ENCODE results near the gene RFX2.

DNA sequence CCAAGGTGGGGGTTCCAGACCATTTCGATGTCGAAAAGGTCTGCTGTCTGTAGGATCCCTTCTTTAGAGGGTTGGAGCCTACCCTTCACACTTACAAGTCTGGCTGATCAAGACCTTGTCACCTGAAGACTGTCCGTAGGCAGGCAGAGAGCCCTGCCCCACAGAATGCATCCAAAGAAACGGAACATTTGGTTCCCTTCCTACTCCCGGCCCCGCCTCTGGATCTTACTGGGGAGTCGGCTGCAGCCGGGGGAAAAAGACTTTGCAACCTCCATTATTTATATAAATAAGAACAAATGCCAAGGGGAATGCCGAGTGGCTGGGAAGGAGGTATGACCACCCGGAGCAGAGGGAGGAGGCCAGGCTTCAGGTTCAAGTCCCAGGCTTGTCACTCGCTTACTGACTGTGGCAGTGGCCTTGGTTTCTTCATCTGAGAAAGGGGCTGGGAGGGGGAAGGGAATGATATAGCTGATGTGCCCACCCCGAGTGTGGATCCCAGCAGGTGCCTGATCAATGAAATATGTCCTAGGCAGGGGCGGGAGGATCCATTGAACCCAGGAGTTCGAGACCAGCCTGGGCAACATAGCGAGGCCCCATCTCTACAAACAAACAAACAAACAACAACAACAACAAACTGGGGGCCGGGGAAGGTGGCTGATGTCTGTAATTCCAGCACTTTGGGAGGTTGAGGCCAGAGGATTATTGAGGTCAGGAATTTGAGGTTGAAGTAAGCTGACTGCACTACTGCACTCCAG, 48.7 kb downstream of the RFX2 start:
- TF ChIP-seq GLIS3 (CRISPR knock-in tag; IDR thresholded peaks at IDR 0.05) (no peak), CREB5 (CRISPR knock-in tag; IDR thresholded peaks at IDR 0.05; ENCODE audit: low read depth) (no peak), RARB (CRISPR knock-in tag; IDR thresholded peaks at IDR 0.05) (no peak), ZFP30 (CRISPR knock-in tag; IDR thresholded peaks at IDR 0.05) (no peak), PPARA (CRISPR knock-in tag; IDR thresholded peaks at IDR 0.05; ENCODE audit: borderline replicate concordance) (no peak)
- TF ChIP-seq, protein P1, sequence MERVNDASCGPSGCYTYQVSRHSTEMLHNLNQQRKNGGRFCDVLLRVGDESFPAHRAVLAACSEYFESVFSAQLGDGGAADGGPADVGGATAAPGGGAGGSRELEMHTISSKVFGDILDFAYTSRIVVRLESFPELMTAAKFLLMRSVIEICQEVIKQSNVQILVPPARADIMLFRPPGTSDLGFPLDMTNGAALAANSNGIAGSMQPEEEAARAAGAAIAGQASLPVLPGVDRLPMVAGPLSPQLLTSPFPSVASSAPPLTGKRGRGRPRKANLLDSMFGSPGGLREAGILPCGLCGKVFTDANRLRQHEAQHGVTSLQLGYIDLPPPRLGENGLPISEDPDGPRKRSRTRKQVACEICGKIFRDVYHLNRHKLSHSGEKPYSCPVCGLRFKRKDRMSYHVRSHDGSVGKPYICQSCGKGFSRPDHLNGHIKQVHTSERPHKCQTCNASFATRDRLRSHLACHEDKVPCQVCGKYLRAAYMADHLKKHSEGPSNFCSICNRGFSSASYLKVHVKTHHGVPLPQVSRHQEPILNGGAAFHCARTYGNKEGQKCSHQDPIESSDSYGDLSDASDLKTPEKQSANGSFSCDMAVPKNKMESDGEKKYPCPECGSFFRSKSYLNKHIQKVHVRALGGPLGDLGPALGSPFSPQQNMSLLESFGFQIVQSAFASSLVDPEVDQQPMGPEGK (CRISPR knock-in tag; IDR thresholded peaks at IDR 0.05; ENCODE audit: borderline replicate concordance) = no peak
- TF ChIP-seq, protein P2, sequence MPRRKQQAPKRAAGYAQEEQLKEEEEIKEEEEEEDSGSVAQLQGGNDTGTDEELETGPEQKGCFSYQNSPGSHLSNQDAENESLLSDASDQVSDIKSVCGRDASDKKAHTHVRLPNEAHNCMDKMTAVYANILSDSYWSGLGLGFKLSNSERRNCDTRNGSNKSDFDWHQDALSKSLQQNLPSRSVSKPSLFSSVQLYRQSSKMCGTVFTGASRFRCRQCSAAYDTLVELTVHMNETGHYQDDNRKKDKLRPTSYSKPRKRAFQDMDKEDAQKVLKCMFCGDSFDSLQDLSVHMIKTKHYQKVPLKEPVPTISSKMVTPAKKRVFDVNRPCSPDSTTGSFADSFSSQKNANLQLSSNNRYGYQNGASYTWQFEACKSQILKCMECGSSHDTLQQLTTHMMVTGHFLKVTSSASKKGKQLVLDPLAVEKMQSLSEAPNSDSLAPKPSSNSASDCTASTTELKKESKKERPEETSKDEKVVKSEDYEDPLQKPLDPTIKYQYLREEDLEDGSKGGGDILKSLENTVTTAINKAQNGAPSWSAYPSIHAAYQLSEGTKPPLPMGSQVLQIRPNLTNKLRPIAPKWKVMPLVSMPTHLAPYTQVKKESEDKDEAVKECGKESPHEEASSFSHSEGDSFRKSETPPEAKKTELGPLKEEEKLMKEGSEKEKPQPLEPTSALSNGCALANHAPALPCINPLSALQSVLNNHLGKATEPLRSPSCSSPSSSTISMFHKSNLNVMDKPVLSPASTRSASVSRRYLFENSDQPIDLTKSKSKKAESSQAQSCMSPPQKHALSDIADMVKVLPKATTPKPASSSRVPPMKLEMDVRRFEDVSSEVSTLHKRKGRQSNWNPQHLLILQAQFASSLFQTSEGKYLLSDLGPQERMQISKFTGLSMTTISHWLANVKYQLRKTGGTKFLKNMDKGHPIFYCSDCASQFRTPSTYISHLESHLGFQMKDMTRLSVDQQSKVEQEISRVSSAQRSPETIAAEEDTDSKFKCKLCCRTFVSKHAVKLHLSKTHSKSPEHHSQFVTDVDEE (CRISPR knock-in tag; IDR thresholded peaks at IDR 0.05) = no peak
